ENCODE data around the gene HHLA2.

Gene HHLA2

DNA sequence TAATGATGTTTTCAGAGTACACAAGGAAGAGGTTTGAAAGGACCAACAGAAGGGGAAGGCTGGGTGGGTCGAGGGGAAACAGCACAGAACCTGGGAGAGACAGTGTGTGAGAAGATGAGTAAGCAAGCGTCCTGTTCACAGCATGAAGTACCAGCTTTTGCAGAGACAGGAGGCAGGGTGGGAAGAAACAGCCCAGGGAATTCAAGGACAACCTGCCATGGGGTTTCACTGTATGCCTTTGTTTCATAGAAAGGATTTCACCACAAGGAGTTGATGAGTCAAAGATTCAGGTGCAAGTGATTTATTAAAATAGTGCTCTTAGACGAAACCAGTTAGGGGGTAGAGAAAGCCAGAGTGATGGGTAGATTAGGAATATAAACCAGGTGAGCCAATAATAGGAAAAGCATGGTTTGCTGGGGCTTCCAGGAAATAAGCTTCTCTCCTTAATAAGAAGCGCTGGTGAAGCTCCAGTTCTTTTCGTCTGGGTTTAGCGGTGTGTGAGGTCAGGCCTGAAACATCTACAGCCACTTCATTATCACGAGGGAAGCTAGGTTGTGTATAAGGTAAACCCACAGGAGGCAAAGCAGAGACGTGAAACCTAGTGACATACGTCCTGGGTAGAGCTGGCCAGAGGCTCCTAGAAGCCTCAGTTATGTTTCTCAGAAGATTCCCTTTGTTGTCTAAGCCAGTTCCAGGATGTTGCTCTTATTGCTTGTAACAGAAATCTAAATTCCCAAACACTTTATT lies 3.9 kb downstream of the HHLA2 start:
- no peak for DNase-seq (ENCODE audit: low spot score)

DNA sequence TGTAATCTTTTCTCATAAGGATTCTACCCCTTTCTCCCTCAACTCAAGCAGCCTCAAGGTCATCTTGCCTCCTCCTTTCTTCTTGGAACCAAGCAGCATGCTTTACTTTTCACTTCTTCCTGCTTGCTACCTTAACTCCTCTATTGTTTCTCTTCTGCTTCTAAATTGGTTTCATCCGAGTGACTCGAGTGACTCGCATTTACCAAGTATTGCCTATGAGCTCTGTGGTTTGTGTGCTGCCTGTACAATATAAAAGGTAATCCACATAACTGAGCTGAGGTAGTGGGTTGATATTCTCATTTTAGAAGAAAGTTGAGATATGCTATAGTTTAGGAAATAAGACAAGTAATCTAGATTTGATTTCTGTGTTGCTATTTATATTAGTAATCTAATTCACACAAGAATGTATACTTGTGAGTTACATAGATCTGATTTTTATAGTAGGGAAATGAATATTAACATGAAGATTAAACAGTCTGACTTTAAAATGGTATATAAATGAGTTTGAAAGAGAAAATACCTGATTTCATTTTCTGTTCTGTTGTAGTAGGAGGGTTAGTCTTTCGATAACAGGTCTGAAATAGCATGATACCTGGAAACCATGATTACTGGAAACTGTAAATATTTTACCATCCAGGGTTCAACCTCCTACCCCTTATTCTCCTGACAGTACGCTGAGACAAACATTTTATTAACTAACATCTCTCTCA lies 5.5 kb downstream of the HHLA2 start:
- no peak for DNase-seq (ENCODE audit: low spot score)

DNA sequence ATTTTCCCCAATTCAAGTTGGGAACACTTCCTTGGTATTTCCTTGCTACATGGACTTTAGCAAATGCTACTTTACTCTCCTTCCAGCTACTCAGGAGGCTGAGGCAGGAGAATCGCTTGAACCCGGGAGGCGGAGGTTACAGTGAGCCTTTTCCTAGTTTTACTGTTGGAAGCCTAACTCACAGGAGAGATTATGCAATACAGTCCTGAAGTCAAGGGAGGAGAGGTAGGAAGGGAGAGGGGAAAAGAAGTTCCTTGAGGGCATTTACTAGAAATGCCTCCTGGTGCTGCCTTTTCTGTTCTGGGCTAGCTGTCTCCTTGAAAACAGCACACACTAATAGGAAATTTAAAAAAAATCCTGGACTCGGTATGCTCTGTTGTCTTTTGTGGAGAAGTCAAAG lies 6.2 kb downstream of the HHLA2 start:
- DNase-seq (ENCODE audit: low spot score) = no peak

DNA sequence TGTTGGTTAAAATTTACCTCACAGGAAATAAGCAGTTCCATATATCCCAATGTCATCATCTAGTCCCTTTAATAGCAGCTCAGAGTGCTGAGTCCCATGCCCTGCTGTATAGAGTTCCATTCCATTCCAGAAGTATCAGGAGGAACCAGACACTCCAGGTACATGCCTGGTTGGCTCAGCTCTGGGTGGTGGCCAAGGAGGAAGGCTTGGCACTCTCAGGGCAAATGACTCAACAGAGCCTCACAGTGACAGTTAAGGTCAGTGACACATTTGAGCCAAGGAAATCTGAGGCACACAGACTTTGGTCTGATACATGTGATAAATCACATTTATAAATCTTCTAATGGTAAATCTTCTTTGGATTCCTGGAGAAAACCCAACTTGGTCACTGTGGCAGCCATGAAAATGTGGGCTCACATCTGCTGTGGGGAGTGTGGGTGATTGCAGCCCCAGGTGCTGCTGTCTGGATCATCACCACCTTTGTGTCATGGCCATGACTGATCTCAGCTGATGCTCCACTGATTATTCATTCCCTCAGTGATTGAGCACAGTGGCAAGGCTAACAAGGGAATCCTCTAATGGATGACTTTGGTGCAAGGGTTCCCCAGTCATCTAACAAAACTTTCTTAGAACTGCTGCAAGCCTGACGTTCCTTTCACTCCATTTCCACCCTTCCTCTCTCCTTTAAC lies 9.3 kb downstream of the HHLA2 start:
- peak; percentile 22 for DNase-seq (ENCODE audit: low spot score)

DNA sequence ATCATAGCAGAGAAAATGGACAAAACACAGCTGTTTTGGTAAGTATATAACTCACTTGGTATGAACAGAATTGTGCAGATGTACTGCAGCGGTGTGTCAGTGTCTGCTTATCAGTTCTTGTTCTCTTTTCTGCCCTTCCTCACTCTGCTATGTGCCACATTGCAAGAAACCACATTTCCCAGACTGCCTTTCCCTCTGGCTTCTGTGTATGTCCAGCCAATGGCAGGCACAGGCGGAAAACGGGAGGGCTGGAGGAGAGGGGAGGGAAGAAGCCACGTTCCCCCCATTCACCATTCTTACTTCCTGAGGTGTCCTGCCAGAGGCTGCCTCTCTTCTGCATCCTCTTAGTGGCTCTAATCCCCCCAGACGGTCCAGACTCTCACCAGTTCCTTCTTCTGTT lies 15.4 kb downstream of the HHLA2 start:
- DNase-seq (ENCODE audit: low spot score) = no peak

DNA sequence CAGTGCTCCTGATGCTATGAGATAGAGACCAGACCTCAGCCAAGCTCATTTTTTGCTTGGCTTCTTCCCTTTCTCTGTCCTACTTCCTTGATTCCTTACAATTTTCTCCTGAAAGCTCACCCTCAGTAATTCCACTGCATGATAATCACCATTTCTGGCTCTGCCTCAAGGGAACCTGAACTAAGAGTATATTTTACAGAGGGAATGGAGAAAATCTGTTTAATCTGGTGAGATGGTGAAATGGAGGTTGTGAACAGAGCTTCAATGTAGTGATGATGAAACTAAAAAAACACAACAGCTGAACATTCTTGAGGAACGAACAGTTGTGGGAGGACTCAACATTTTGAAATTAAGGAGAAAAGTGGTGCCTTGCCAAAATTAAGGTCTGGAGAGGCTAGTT lies 16.3 kb downstream of the HHLA2 start:
- DNase-seq (ENCODE audit: low spot score) = no peak

DNA sequence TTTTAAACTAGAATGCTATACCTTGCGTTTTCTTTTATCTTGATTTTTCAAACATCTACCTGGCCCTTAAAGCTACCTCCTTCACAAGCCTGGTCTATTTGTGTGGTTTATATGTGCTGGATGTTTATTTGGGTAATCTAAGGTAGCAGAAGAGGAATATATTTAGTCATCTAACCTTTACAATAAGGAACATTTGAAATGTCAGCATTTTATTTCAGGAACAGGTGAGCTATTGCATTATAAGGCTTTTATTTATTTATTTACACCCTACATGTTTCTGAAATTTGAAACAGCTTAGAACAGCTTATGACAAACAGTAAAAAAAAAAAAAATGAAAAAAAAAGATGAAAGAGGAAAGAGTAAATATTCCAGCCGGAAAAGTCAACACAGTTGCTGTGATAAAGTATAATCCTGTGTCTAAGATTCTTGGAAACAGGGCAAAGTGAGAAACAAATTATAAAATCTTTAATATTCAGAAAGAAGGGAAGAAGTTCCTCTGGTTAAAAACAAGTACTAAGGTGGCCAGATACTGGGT lies 19.5 kb downstream of the HHLA2 start:
- no peak for DNase-seq (ENCODE audit: low spot score)

DNA sequence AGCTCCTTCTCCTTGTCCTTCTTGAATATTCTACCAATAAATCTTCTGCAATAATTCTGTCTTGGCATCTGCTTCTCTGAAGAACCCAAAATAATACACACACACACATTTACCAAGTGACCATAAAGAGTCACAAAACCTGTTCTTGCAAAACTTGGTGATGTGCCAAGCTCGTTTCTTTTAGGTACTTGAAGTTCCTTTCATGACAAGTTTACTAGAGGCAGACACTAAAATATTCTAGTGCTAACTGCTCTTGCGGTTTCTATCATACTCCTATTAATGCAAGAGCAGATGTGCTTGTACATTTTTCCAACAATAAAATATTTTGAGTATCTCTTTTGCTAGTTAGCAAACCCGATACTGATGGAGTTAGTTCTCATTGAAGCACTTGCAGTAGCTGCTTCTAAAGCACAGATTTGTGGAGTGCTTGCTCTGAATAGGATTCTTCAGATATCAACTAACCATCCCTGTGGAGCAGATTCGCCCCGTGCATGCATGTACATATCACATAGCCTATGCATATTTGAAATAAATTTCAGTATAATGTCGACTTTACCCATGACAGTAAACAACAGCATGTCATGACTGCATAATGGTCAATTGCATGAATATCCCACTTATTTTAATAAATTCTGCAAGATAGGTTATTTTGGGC lies 23.2 kb downstream of the HHLA2 start:
- no peak for DNase-seq (ENCODE audit: low spot score)

DNA sequence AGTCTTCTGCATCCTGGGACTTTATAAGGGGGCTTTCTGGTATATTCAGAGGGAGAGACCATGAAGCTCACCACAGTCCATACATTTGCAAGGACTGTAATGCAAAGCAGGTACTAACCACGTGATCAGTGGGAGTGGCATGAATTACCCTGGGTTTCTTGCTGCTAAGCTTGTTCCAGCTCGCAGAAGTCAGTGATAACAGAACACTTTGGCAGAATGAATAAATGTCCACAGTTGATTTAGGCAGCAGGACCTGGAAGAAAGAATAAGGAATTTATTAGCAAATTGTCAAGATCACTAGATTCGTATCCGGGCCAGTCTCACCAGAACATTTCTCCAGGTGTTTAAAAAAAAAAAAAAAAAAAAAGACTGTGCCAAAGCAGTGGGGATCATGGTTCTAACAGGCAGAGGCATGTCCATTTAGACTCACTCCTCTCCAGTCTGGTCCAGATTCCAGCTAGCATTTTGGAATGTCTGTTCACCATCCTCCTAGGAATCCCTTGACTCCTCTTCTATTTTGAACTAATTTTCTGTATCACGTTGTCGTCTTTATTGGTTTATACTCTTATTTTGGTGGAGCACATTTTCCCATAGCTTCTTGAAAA lies 24.5 kb downstream of the HHLA2 start:
- peak; percentile 42 for DNase-seq (ENCODE audit: low spot score)

DNA sequence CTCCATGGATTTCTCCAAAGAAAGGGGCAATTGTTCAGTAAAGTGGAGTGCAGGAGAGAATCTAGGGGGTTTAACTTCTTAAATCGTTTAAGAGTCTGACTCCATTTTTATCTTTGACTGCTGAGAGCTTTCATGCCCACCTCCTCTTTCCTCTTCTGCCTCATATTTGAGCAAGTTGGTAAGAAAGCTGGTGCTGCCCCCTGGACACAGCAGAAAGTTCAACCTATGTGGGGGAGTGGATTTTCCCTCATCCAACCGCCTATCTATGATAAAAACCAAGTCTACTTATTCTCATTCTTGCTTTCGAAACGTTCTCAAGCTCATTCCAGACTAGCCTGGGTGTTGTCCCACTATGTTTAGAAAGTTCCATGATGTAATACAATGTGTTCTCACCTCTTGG lies 26.0 kb downstream of the HHLA2 start:
- DNase-seq (ENCODE audit: low spot score) = no peak

DNA sequence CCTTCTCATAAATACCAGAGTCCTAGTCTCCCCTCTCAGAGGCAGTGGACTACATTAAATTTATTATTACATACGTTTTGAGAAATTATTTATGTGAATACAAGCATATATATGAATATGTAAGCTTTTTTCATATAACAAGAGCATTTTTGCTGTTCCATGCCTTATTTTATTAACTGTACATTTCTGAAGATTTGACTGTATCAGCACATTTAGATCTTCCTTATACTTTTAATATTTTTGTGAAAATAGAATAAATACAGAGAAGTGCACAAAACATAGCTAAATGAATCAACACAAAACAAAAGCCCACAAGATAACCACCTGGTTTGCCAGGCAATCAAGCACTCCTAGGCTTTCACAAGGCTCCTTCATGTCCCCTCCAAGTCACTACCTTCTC lies 27.8 kb downstream of the HHLA2 start:
- DNase-seq (ENCODE audit: low spot score) = no peak

DNA sequence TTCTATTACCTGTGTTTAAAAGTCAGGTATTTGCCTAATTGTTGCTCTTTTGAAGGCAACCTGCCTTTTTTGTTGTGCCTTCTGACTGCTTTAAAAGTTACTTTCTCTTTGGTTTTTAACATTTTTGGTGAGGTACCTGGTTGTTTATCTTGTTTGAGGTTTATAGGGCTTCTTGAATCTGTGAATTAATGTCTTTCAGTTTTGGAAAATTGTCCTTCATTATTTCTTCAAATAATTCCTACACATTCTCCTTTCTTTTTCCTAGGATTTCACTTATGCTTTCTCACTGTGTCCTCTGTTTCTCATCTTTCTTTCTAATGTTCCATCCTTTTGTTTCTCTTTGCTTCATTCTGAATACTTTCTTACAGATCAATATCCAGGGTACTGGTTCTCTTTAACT lies 30.8 kb downstream of the HHLA2 start:
- DNase-seq (ENCODE audit: low spot score) = no peak

DNA sequence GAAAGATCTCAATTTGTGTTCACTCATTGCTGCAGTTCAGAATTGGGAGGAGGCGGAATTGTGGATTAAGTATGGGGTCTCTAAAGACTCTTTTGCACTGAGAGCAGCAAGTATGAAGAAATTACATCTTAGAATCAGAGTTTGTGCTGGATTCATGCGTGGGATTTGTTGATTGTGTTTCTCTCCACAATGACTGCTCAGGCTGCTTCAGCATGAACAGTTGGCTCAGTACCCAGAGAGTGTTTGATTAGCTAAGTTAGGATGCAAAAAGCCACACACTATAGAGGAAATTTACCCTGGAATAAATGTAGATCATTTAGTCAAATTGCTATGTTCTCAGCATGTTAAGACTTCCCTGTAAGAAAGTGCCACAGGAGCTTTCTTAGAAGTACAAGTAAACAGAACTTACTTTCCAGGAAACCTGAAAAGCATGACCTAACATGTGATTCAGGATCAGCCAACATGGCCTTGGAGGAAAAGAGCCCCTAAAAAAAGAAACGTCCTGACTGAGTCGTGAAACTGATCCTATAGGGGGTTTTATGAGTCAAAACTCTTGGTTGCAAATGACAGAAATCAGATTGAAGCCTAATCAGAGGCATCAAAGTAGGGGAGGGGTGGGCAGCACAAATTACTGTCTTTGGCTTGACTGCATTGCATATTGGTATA lies 32.6 kb downstream of the HHLA2 start:
- DNase-seq (ENCODE audit: low spot score) = no peak

DNA sequence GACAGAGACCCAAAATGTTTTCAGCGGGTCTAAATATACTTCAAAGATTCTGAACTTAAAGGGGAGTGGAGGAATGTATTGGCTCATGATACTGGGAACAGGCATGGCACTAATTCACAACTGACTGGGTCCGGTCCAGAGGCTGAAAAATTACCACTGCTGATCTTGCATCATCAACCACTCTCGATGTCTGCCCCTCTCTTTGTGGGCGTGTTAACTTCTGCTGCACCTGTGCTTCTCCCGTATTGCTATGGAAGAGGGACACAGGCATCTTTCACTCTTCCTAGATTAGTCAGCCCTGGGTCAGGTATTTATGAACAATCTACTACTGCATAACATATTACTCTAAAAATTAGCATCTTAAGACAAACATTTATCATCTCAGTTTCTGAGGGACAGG lies 33.2 kb downstream of the HHLA2 start:
- DNase-seq (ENCODE audit: low spot score) = no peak

DNA sequence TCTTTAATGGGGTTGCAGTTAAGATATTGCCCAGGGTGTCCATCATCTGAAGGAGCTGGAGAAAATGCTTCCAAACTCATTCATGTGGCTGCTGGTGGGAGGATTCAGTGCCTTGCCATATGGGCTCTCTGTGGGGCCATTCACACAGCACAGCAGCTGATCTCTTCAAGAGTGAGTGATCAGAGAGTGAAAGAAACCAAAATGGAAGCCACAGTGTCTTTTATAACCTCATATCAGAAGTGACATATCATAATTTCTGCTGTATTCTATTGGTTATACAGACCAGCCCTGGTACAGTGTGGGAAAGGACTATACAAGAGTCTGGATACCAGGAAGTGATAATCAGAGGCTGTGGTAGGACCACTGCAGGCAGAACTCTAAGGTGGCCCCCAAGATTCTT lies 33.6 kb downstream of the HHLA2 start:
- no peak for DNase-seq (ENCODE audit: low spot score)

DNA sequence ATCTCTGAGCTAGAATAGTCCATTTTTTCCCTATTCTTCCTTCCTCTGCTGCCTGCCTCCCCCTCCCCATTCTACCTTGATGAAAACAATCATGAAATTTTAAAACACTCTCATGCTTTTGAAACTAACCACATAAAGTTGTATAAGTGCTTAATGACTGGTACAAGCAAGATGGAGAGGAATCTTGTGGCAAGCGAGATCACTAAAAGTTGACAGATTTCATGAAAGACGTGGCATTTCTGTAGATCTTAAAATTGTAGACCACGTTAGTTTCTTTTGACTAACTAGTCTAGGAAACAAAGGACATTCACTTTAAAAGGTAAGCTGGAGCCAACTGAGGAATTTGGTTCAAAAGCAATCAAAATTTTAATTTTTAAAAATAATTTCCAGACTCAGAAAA lies 35.4 kb downstream of the HHLA2 start:
- DNase-seq (ENCODE audit: low spot score) = no peak

DNA sequence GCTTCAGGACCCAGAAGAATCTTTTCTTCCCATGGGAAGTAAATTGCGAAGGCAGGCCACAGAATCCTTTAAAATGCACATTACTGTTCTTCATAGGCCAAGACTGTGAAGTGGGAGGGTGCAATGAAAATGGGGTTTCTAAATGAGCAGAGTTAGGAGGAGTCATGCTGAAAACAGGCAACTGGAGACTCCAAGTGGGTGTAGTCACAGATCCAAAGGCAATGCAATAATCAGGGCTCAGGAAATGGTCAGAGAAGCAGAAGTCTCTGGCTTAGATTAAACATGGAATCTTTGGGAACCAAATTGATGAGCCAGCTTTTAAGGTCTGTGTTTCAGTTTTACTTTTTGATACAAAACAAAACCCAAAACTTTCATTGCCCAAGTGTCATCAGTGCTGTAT lies 37.6 kb downstream of the HHLA2 start:
- DNase-seq (ENCODE audit: low spot score) = no peak

DNA sequence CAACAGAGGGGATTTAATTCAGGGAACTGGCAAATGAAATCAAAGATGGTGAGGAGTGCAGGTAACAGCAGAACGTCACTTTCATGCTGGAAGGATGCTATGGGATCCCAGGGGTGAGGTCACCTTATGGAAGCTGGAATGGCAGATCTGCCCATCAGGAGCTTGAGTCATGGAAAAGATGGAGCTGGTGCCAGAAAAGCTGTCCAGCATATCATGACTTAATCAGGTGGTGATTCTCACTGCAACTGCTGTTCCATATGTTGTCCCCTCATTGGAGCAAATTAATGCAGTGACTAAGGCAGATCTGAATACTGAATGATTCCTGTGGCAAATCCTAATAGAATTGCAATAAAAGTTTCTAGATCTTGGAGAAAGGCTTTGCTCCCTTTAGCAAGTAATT lies 38.4 kb downstream of the HHLA2 start:
- DNase-seq (ENCODE audit: low spot score) = no peak

DNA sequence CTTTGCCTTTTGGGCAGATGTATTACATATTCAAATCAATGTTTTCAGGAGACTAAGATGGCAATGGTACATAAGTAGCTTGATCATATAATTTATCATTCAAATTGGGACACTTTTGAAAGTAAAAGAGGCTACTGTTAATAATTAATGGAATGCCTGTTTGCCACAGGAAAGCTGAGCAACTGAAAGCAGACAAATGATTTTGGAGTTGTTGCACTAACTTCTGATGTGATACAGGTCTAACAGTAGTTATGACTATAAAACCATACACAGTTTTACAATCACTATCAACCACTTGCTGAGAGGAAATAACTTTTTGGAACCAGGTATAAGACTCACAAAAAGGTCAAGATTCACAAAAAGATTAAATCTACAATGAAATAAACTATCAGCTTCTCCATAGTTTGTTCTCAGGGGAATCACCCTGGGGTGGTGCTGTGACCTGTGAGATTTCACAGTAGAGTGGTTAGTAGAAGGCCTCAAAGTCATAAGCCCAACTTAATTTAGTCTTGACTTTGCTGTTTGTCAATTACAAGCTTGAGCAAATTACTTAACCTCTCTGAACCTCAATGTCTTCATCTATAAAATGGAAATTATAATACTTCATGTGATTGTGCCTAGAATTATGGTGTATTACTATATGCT lies 42.7 kb downstream of the HHLA2 start:
- DNase-seq (ENCODE audit: low spot score) = no peak

DNA sequence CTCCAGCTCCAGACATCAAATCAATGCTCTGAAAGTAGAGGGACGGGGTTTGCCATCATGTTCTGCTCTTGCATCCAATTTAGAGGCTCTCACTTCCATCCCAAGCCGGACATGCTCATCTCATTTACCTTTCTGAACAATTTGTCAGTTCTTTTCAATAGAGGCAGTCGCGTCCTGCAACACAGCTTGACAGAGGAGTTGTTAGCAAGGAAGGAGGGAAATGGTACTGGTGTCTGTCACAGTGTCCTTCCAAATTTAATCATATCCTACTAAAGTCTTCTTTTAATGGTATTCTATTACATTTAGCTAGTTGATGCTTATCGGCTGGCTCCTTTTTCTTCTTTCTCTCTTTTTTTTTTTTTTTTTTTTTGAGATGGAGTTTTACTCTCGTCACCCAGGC lies 45.6 kb downstream of the HHLA2 start:
- DNase-seq (ENCODE audit: low spot score) = no peak
